ENCODE measurements around the gene CTXND2. TPM values are rescaled to one million over a fixed set of nuclear protein-coding genes. Genes with fewer than 3 reads are reported as not detected.
"Not testable (repeated sequence)": the region's sequence is repeated elsewhere in the genome, so short reads cannot be mapped to it uniquely, and the experiment has no call there.

CTXND2 gene
- total RNA-seq, 6 experiments from 2014 or later = not detected

DNA sequence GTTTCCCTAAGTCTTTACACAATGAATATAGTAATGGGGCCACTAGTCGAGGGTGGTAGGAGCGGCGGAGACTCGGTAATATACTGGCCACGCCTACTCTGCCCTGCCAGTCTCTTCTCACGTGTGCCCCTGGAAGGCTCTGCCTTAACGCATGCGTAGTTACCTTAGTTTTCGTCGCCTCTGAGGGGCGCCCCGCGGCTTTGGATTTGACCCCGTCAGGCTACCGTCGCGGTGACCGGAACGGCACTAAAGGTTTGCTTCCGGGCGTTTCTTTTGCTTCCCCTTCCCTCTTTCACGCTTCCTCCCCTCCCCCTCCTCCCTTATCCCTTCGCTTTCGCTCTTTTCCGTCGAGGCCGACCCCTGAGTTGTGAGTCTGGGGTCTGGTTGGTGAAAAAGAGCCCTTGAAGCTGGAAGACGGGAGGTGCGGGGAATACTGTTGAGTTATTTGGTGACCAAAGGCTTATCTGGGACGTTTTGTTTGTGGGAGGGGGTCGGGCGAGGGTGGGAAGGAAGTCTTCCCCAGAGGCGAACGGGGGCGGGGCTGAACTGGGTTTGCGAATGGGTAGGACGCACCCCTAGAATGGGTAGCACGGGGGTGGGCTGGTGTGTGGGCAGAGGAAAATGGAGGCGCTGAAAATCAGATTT, 39.3 kb downstream of the CTXND2 start, which contains the start of gene SETDB1:
Gene SETDB1, plus strand, starts transcription at position 267 of the 645 bp plus-strand sequence. CDS start 1,352 bp downstream, outside the sequence.
- H3K9me3 Mint-ChIP-seq = peaks cover 12% of the 10 kb centered on the region
- H3K36me3 Mint-ChIP-seq (ENCODE audit: low read depth) = peaks cover 43% of the 10 kb centered on the region
- TF ChIP-seq, protein P1, sequence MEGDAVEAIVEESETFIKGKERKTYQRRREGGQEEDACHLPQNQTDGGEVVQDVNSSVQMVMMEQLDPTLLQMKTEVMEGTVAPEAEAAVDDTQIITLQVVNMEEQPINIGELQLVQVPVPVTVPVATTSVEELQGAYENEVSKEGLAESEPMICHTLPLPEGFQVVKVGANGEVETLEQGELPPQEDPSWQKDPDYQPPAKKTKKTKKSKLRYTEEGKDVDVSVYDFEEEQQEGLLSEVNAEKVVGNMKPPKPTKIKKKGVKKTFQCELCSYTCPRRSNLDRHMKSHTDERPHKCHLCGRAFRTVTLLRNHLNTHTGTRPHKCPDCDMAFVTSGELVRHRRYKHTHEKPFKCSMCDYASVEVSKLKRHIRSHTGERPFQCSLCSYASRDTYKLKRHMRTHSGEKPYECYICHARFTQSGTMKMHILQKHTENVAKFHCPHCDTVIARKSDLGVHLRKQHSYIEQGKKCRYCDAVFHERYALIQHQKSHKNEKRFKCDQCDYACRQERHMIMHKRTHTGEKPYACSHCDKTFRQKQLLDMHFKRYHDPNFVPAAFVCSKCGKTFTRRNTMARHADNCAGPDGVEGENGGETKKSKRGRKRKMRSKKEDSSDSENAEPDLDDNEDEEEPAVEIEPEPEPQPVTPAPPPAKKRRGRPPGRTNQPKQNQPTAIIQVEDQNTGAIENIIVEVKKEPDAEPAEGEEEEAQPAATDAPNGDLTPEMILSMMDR (IDR thresholded peaks at IDR 0.05) = peak; percentile 31; the same call in 1 of the 2 replicates
- H3K27ac Mint-ChIP-seq = peak within 1 kb of the TSS; percentile 95
- H3K27me3 Mint-ChIP-seq (ENCODE audit: insufficient read depth) = no peaks in the 10 kb centered on the region; the same call in 1 of the 2 replicates
- peak; percentile 95 for DNase-seq
- peak within 1 kb of the TSS; percentile 97 for H3K4me3 Mint-ChIP-seq
- H3K4me1 Mint-ChIP-seq (ENCODE audit: low read depth) = peaks cover 19% of the 10 kb centered on the region

DNA sequence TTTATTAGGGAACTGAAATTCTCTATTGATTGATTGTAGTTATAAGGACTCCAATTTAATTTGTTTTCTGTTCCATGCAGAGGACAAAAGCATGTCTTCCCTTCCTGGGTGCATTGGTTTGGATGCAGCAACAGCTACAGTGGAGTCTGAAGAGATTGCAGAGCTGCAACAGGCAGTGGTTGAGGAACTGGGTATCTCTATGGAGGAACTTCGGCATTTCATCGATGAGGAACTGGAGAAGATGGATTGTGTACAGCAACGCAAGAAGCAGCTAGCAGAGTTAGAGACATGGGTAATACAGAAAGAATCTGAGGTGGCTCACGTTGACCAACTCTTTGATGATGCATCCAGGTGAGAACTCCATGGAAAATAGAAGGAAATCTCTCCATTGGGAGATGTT, 40.7 kb downstream of the CTXND2 start:
- Mint-ChIP-seq H3K9me3 (peaks cover 23% of the 10 kb centered on the region), H3K4me3 (peak overlapping the region; percentile 97), H3K36me3 (ENCODE audit: low read depth) (peaks cover 57% of the 10 kb centered on the region), H3K27me3 (ENCODE audit: insufficient read depth) (no peaks in the 10 kb centered on the region; the same call in 1 of the 2 replicates), H3K27ac (no peak overlapping the region), H3K4me1 (ENCODE audit: low read depth) (peaks cover 12% of the 10 kb centered on the region)
- TF ChIP-seq, protein P1 (IDR thresholded peaks at IDR 0.05) = no peak
- DNase-seq = no peak

DNA sequence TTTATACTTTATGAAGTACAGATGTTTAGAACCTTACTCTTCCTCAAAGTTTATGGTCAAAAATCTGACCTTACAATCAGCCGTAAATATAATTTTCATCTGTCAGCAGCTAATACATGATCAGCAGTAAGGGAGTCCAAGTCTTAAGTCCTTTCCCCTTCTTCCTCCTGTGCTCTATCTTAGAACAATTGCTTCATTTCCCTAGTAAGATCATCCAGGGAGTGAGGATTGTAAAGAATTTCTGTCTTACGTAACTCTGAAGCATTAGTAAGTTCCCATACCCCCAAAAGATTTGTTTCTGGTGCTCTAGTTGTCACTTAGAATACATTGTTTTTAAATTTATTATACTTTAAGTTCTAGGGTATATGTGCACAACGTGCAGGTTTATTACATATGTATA, 41.4 kb downstream of the CTXND2 start:
- H3K27ac Mint-ChIP-seq = no peak overlapping the region
- H3K4me1 Mint-ChIP-seq (ENCODE audit: low read depth) = peaks cover 8% of the 10 kb centered on the region
- no peaks in the 10 kb centered on the region; the same call in 1 of the 2 replicates for H3K27me3 Mint-ChIP-seq (ENCODE audit: insufficient read depth)
- peaks cover 62% of the 10 kb centered on the region for H3K36me3 Mint-ChIP-seq (ENCODE audit: low read depth)
- no peak for DNase-seq
- TF ChIP-seq, protein P1 (IDR thresholded peaks at IDR 0.05) = no peak
- H3K4me3 Mint-ChIP-seq = no peak overlapping the region
- peaks cover 25% of the 10 kb centered on the region for H3K9me3 Mint-ChIP-seq

DNA sequence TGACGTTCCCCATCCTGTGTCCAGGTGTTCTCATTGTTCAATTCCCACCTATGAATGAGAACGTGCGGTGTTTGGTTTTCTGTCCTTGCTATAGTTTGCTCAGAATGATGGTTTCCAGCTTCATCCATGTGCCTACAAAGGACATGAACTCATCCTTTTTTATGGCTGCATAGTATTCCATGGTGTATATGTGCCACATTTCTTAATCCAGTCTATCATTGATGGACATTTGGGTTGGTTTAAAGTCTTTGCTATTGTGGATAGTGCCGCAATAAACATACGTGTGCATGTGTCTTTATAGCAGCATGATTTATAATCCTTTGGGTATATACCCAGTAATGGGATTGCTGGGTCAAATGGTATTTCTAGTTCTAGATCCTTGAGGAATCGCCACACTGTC, 41.8 kb downstream of the CTXND2 start:
- DNase-seq; H3K27me3 Mint-ChIP-seq (ENCODE audit: insufficient read depth); H3K27ac Mint-ChIP-seq; H3K4me1 Mint-ChIP-seq (ENCODE audit: low read depth); H3K4me3 Mint-ChIP-seq: not testable (repeated sequence)
- H3K36me3 Mint-ChIP-seq (ENCODE audit: low read depth) = peaks cover 62% of the 10 kb centered on the region
- H3K9me3 Mint-ChIP-seq = peaks cover 25% of the 10 kb centered on the region

DNA sequence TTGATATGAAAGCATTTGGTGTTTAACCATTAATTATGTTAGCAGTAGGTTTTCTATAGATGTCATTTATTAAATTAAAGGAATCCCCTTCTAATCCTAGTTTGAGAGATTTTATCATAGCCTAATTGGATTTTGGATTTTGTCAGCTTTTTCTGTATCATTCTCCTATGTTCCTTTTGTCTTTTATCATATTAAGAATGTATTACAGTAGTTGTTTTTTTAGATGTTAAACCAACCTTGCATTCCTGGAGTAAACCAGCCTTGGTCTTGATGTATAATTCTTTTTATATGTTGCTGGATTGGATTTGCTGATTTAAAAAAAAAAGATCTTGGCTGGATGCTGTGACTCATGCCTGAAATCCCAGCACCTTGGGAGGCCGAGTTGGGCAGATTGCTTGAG, 44.8 kb downstream of the CTXND2 start:
- TF ChIP-seq, protein P1 (IDR thresholded peaks at IDR 0.05) = no peak
- Mint-ChIP-seq H3K27me3 (ENCODE audit: insufficient read depth) (no peaks in the 10 kb centered on the region), H3K27ac (no peak overlapping the region), H3K9me3 (peaks cover 25% of the 10 kb centered on the region), H3K4me1 (ENCODE audit: low read depth) (peaks cover 8% of the 10 kb centered on the region; the same call in 1 of the 2 replicates), H3K4me3 (no peak overlapping the region), H3K36me3 (ENCODE audit: low read depth) (peaks cover 74% of the 10 kb centered on the region)
- DNase-seq = peak; percentile 39

DNA sequence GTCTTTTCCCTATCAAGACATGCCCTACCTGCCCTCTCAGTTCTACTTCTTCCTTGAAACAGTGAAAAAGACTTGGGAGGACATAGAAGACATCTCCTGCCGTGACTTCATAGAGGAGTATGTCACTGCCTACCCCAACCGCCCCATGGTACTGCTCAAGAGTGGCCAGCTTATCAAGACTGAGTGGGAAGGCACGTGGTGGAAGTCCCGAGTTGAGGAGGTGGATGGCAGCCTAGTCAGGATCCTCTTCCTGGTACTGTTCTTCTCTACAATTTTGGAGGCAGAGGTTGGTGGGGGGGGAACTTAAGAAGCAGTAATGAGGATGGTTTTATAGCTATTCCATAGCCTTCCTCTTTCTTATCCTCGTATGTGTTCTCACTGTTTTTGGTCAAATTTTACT, 57.9 kb downstream of the CTXND2 start:
- H3K9me3 Mint-ChIP-seq = no peaks in the 10 kb centered on the region
- peaks cover 33% of the 10 kb centered on the region for H3K36me3 Mint-ChIP-seq (ENCODE audit: low read depth)
- H3K4me1 Mint-ChIP-seq (ENCODE audit: low read depth) = no peaks in the 10 kb centered on the region
- TF ChIP-seq, protein P1 (IDR thresholded peaks at IDR 0.05) = no peak
- DNase-seq = no peak
- H3K4me3 Mint-ChIP-seq = no peak overlapping the region
- no peak overlapping the region for H3K27ac Mint-ChIP-seq
- peaks cover 2% of the 10 kb centered on the region for H3K27me3 Mint-ChIP-seq (ENCODE audit: insufficient read depth)

Measured in HFFc6 (cell line).